ENCODE measurements around the gene SPAG16. TPM values are rescaled to one million over a fixed set of nuclear protein-coding genes. Genes with fewer than 3 reads are reported as not detected.

SPAG16 gene
- total and polyA plus RNA-seq, 10 donors: 9.0 to 19.7 (median 12.2) TPM

GRCh38 chr2:214376618-214377285, 1092.5 kb downstream of the SPAG16 start:
- intact Hi-C loops (cut with DNase I; ENCODE audit: low total_unique reads): no loop called here
- Histone ChIP-seq H3K27ac (no peak overlapping the region), H3K4me1 (no peaks in the 10 kb centered on the region), H3K4me3 (no peak overlapping the region), H3K27me3 (replicated peaks in 1 of 7) (no peaks in the 10 kb centered on the region), H3K36me3 (no peaks in the 10 kb centered on the region), H3K9me3 (no peaks in the 10 kb centered on the region)
- WGBS, 5 donors: 76 to 85% (median 80%) methylated on average over 7 of the region's 7 CpGs
- TF ChIP-seq POLR2AphosphoS5 (IDR thresholded peaks at IDR 0.05): no peak
- TF ChIP-seq POLR2A (IDR thresholded peaks at IDR 0.05): no peak
- no peak for TF ChIP-seq CTCF (IDR thresholded peaks at IDR 0.05 in 8 of 11, conservative IDR thresholded peaks at IDR 0.05 in 3 of 11)
- DNase-seq: no peak

GRCh38 chr2:214377286-214377624, 1093.0 kb downstream of the SPAG16 start:
- no peak overlapping the region for H3K4me3 ChIP-seq
- no peaks in the 10 kb centered on the region for H3K4me1 ChIP-seq
- intact Hi-C loops (cut with DNase I; ENCODE audit: low total_unique reads): no loop called here
- H3K9me3 ChIP-seq: no peaks in the 10 kb centered on the region
- H3K36me3 ChIP-seq: no peaks in the 10 kb centered on the region
- no peak overlapping the region for H3K27ac ChIP-seq
- TF ChIP-seq CTCF (IDR thresholded peaks at IDR 0.05 in 8 of 11, conservative IDR thresholded peaks at IDR 0.05 in 3 of 11): no peak
- no peak for TF ChIP-seq POLR2AphosphoS5 (IDR thresholded peaks at IDR 0.05)
- TF ChIP-seq POLR2A (IDR thresholded peaks at IDR 0.05): no peak
- WGBS, 5 donors: 86 to 92% (median 90%) methylated on average over 5 of the region's 5 CpGs
- DNase-seq: no peak
- no peaks in the 10 kb centered on the region for H3K27me3 ChIP-seq (replicated peaks in 1 of 7)

- Histone ChIP-seq H3K4me3 (no peak overlapping the region), H3K9me3 (no peaks in the 10 kb centered on the region), H3K36me3 (no peaks in the 10 kb centered on the region), H3K4me1 (no peaks in the 10 kb centered on the region), H3K27me3 (replicated peaks in 1 of 7) (no peaks in the 10 kb centered on the region), H3K27ac (no peak overlapping the region)
- 35 to 71% (median 61%) methylated on average over 3 of the region's 3 CpGs for WGBS, 5 donors
- intact Hi-C loops (cut with DNase I; ENCODE audit: low total_unique reads): no loop called here
- no peak for DNase-seq
- no peak for TF ChIP-seq POLR2AphosphoS5 (IDR thresholded peaks at IDR 0.05)
- no peak for TF ChIP-seq CTCF (IDR thresholded peaks at IDR 0.05 in 8 of 11, conservative IDR thresholded peaks at IDR 0.05 in 3 of 11)
- TF ChIP-seq POLR2A (IDR thresholded peaks at IDR 0.05): no peak
These were observed 1094.3 kb downstream of the SPAG16 start for GRCh38 chr2:214378455-214379103.

- H3K27me3 ChIP-seq (replicated peaks in 1 of 7): no peaks in the 10 kb centered on the region
- H3K4me3 ChIP-seq: no peak overlapping the region
- H3K27ac ChIP-seq: no peak overlapping the region
- intact Hi-C loops (cut with DNase I; ENCODE audit: low total_unique reads): no loop called here
- DNase-seq: no peak
- H3K4me1 ChIP-seq: no peaks in the 10 kb centered on the region
- H3K36me3 ChIP-seq: no peaks in the 10 kb centered on the region
- H3K9me3 ChIP-seq: no peaks in the 10 kb centered on the region
- 82 to 95% (median 91%) methylated on average over 1 of the region's 1 CpG for WGBS, 5 donors
- no peak for TF ChIP-seq CTCF (IDR thresholded peaks at IDR 0.05 in 8 of 11, conservative IDR thresholded peaks at IDR 0.05 in 3 of 11)
- no peak for TF ChIP-seq POLR2AphosphoS5 (IDR thresholded peaks at IDR 0.05)
- no peak for TF ChIP-seq POLR2A (IDR thresholded peaks at IDR 0.05)
These were observed 1095.0 kb downstream of the SPAG16 start for GRCh38 chr2:214379227-214379626.

All from spleen (tissue), 11 donors.